K562 (cell line): ENCODE measurements around the gene PKP1. TPM values are rescaled to one million over a fixed set of nuclear protein-coding genes. Genes with fewer than 3 reads are reported as not detected.

Experiments
- SRSF7 ChIP-seq: fragments of 200-400 bp; formaldehyde crosslinking; optimal IDR thresholded peaks from 2 replicates; pipeline ENCODE3; 2017; ENCODE audit warnings: mild to moderate bottlenecking, low read depth, low read length
- ZNF316 ChIP-seq: fragments of 450-650 bp; IDR thresholded peaks from 2 replicates; pipeline ENCODE4 v1.6.1; 2016
- polyA plus RNA-seq, 8 experiments: library from polyadenylated mRNA; depleted of rRNA in 4 of 8; stranded (reverse) in 5 of 8; unstranded in 3 of 8; fragments of >200 nt; fragmentation: Nextera tagmentation in 2 of 8; fragmentation: Illumina TruSeq in 1 of 8; extraction: Ambion mirVana in 2 of 8; extraction: Trizol in 1 of 8; gene quantifications; 2 replicates each; pipeline versions ENCODE4 v1.2.1 to v1.2.3, GENCODE V29; 2011 to 2014; ENCODE audit warnings: inconsistent platforms in 1 of 8, missing spikeins in 1 of 8
- total RNA-seq, 7 experiments: library from RNA; depleted of rRNA in 6 of 7; stranded (reverse); fragments of >200 nt in 6 of 7; fragmentation: Illumina TruSeq in 2 of 7; extraction: Trizol in 2 of 7; gene quantifications; 2 replicates each; pipeline versions ENCODE4 v1.2.1 to v1.2.3, GENCODE V29; 2011 to 2021; ENCODE audit warnings: low replicate concordance in 1 of 7
- TF ChIP-seq, protein P1 (sequence below): fragments of 450-650 bp; IDR thresholded peaks from 2 replicates; pipeline ENCODE4 v1.6.1; 2016; ENCODE audit warnings: low read depth

Gene PKP1
- total and polyA plus RNA-seq, 9 of the 15 experiments (the other 6 are each of a cell fraction or from before 2014, with no cell fraction given) = not detected

DNA sequence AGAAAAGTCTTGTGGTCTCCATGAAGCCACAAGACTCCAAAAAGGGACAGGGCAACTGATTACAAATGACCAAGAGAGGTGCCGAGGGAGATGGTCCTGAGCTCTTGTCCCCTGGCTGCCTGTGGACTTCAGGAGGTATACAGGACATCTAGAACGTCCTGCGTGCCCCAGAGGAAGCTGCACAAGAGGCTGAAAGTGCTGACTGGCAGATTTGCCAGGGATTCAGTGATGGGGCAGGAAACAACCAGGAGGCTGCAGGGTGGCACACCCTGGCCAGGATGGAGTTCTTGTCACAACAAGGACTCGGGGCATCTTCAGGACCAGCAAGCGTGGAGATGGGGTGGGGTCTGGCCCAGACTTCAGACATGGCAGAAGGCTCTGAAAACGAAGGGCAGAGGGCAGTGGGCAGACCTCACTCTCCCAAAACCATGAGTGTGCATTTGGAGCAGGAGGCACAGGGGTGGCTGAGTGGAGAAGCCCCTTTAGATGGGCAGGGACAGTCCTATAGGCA lies 13.4 kb upstream of the PKP1 start (continued):
- TF ChIP-seq, protein P1, sequence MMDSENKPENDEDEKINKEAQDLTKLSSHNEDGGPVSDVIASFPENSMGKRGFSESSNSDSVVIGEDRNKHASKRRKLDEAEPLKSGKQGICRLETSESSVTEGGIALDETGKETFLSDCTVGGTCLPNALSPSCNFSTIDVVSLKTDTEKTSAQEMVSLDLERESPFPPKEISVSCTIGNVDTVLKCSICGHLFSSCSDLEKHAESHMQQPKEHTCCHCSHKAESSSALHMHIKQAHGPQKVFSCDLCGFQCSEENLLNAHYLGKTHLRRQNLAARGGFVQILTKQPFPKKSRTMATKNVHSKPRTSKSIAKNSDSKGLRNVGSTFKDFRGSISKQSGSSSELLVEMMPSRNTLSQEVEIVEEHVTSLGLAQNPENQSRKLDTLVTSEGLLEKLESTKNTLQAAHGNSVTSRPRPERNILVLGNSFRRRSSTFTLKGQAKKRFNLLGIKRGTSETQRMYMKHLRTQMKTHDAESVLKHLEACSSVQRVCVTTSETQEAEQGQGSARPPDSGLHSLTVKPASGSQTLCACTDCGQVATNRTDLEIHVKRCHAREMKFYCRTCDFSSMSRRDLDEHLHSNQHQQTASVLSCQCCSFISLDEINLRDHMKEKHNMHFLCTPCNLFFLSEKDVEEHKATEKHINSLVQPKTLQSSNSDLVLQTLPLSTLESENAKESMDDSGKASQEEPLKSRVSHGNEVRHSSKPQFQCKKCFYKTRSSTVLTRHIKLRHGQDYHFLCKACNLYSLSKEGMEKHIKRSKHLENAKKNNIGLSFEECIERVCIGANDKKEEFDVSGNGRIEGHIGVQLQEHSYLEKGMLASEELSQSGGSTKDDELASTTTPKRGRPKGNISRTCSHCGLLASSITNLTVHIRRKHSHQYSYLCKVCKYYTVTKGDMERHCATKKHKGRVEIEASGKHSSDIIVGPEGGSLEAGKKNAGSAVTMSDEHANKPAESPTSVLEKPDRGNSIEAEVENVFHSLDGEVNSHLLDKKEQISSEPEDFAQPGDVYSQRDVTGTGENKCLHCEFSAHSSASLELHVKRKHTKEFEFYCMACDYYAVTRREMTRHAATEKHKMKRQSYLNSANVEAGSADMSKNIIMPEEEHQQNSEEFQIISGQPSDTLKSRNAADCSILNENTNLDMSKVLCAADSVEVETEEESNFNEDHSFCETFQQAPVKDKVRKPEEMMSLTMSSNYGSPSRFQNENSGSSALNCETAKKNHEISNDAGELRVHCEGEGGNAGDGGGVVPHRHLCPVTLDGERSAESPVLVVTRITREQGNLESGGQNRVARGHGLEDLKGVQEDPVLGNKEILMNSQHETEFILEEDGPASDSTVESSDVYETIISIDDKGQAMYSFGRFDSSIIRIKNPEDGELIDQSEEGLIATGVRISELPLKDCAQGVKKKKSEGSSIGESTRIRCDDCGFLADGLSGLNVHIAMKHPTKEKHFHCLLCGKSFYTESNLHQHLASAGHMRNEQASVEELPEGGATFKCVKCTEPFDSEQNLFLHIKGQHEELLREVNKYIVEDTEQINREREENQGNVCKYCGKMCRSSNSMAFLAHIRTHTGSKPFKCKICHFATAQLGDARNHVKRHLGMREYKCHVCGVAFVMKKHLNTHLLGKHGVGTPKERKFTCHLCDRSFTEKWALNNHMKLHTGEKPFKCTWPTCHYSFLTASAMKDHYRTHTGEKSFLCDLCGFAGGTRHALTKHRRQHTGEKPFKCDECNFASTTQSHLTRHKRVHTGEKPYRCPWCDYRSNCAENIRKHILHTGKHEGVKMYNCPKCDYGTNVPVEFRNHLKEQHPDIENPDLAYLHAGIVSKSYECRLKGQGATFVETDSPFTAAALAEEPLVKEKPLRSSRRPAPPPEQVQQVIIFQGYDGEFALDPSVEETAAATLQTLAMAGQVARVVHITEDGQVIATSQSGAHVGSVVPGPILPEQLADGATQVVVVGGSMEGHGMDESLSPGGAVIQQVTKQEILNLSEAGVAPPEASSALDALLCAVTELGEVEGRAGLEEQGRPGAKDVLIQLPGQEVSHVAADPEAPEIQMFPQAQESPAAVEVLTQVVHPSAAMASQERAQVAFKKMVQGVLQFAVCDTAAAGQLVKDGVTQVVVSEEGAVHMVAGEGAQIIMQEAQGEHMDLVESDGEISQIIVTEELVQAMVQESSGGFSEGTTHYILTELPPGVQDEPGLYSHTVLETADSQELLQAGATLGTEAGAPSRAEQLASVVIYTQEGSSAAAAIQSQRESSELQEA = no peak
- TF ChIP-seq ZNF316 (peak; percentile 81), SRSF7 (no peak)
